AML-193 (cell line): Measurements from ENCODE around the gene BCAT1.

Source experiments
- DNase-seq, 2 experiments: peaks; one replicate each; lab custom pipeline; 2025; lab: John Stamatoyannopoulos, UW

Gene BCAT1

DNA sequence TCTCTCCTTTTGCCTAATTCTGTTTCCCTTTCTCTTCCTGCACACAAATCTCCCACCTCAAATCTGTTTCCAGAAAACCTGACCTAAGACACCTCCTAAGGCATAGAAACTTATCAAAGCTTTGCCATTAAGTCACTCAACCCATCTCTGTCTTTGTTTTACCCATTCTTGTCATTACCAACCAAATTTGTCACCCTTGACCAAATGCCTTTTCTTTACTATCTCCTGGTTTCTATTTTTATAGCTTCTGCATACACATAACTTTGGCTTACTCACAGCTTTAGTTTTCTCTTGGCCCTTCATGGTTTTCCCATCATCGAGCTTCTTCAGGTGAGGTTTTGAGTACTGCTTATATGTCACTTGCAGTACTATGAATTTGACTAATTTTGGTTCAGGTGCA, 184.2 kb downstream of the BCAT1 start:
- no peak for DNase-seq

DNA sequence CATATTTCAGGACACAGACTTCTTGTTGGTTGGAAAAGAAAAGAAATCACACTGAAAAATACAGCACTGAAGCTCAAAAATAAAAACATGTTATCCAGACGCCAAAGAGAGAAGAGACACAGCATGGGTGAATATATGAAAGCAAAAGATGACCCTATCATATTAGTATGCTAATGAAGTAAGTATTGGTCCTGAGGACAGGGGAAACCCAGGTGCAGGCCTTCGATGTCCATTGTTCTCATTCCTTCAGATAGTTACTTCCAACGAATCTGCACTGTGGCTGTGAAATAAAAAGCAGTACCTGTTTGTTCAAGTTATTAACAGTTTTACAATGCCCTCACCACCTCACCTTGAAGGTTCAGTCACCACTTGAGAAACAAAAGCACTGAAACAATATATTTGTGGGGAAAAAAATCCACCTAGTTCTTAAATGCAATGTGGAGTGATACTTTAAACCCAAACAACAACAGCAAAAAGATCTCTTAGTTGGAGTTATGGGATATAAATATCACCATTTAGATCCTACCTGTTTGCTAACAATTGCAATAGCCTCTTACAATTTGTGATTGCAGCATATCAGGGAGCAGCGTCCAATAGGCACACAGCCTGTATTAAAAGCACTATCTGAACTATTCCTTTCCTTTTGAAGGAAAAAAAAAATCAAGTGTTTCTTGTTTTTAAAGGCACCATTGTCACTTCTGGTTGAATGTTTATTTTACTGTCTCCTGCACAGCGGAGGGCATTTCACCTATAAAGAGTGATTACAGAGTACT, 188.1 kb downstream of the BCAT1 start:
- no peak for DNase-seq

DNA sequence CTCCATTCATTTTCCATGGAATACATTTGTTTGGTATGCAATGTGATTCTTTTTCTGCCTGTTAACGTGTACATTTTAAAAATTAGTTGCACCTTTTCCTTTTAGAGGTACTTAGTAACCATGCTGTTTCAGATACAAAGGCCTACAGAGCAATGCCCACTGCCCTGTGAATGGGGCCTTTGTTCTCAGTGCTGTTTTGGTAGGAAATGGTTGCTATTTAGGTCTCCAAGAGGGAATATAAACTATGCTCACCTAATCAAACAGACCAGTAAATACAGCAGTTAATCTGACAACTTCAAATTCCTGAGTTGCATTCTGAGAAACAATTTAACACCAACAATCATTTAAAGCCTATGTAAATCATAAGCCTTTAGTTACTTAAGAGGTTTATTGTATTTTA, 188.7 kb downstream of the BCAT1 start:
- no peak for DNase-seq
